ENCODE results near the gene IRF1. TPM values are rescaled to one million over a fixed set of nuclear protein-coding genes. Genes with fewer than 3 reads are reported as not detected.
A peak's percentile ranks its signal among the peaks of the same experiment; 100 is the strongest.

The IRF1 gene
- total and polyA plus RNA-seq, 2 of the 4 experiments (the other 2 are of a cell fraction), result 11.1 to 18.9 TPM

DNA sequence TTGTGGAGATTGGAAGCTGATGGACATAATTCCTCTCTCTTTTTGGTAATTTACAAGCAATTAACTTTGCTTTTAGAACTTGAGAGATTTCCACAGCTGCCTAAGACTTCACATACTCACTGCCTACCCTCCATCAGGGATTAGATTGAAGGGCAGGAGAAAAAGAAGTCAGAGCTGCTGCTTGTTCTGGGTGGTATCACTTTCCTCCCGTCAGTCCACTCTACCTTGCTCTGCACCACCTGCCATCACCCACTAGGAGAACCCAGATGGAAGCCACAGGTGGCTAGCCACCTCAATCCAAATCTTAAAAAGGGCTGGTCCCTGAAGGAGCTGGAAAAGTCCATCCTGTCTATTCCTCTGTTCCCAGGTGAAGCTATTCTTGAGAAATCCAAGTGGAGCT, 10.5 kb downstream of the IRF1 start:
- dilution Hi-C loops (cut with HindIII; ENCODE audit: low sequenced_read_pairs, unreplicated experiment), result no loop called here
- Histone ChIP-seq H4K20me1 (ENCODE audit: insufficient read depth, low read length) (0 out of 2 replicates have a peak, but pooled peaks cover 2% of the 10 kb centered on the region), H3K18ac (ENCODE audit: low read depth, low read length) (no peak overlapping the region), H2AFZ (replicated peaks; ENCODE audit: low read length, poor library complexity) (no peak overlapping the region), H2BK5ac (ENCODE audit: low read depth, low read length, poor library complexity, severe bottlenecking) (no peak overlapping the region), H3K23ac (ENCODE audit: low read depth, low read length) (no peak overlapping the region), H4K5ac (ENCODE audit: low read depth, low read length) (no peak overlapping the region), H3K4me1 (ENCODE audit: control insufficient read depth, insufficient read depth, low read length) (no peaks in the 10 kb centered on the region), H3K9ac (ENCODE audit: low read depth, low read length) (no peak overlapping the region), H3K79me1 (ENCODE audit: low read depth in 1 of 2, low read length in 2 of 2) (peaks cover 5 to 22% of the 10 kb centered on the region in 2 experiments; a peak in 3 of 4 replicates), H2BK15ac (ENCODE audit: low read depth, low read length) (no peak overlapping the region), H3K27me3 (ENCODE audit: control insufficient read depth, insufficient read depth, low read length) (no peaks in the 10 kb centered on the region), H2AK9ac (replicated peaks; ENCODE audit: low read depth, low read length, poor library complexity) (no peak overlapping the region), H4K91ac (ENCODE audit: insufficient read depth, low read depth, low read length) (no peak overlapping the region), H3K4me3 (ENCODE audit: insufficient read depth, low read depth, low read length) (no peak overlapping the region), H3K4me2 (ENCODE audit: low read depth, low read length) (no peak overlapping the region), H2AK5ac (ENCODE audit: low read depth, low read length) (no peak overlapping the region), H2BK20ac (ENCODE audit: low read depth, low read length) (no peak overlapping the region), H3K56ac (ENCODE audit: extremely low read depth, insufficient read depth, low read length) (no peak overlapping the region), H4K8ac (ENCODE audit: low read depth in 2 of 2, low read length in 2 of 2) (no peak overlapping the region), H3K27ac (ENCODE audit: insufficient read depth, low read length) (no peak overlapping the region), H2BK120ac (ENCODE audit: low read depth, low read length) (no peak overlapping the region), H3K4ac (ENCODE audit: low read depth, low read length) (no peak overlapping the region), H3K9me3 (ENCODE audit: control insufficient read depth, insufficient read depth, low read length) (no peaks in the 10 kb centered on the region), H3K14ac (replicated peaks; ENCODE audit: low read depth, low read length) (no peak overlapping the region), H3K9me1 (ENCODE audit: insufficient read depth, low read length) (peaks cover 22% of the 10 kb centered on the region; the same call in 1 of the 2 replicates), H3K36me3 (ENCODE audit: control insufficient read depth, insufficient read depth, low read length) (peaks cover 21% of the 10 kb centered on the region)
- in situ Hi-C loops (cut with MboI; ENCODE audit: low sequenced_read_pairs), result loop anchor here (25.0 kb wide), 1 partner anchor 393 kb away; no protein-coding TSS in a partner anchor
- TF ChIP-seq POLR2A (IDR thresholded peaks at IDR 0.05; ENCODE audit: low read depth, low read length) (0 out of 2 replicates have a peak, but pooled peaks have one; percentile 4), SMC3 (IDR thresholded peaks at IDR 0.05; ENCODE audit: low read depth, low read length) (no peak)
- DNase-seq (no peak), ATAC-seq (ENCODE audit: low read depth) (no peak)
- BruUV-seq (replicated peaks), result no TSS peak
- POLR2A ChIA-PET (ENCODE audit: unreplicated experiment), result interaction anchor here (0.6 to 1.1 kb wide), 2 partner anchors 10 to 41 kb away, joined by 3 read pairs; no protein-coding TSS in a partner anchor
- no CpG with 5 or more reads among the region's 1 CpG for WGBS, 2 experiments (ENCODE audit: extremely low coverage in 2 of 2, insufficient read length in 1 of 2)
- intact Hi-C loops (cut with micrococcal nuclease), result no loop called here
- CTCF ChIA-PET, result interaction anchor here (1.2 kb wide), 1 partner anchor 10 kb away, joined by 6 read pairs; the partner anchor contains the start of gene IRF1
